GM19452 (cell line): Measurements from ENCODE around the gene SSBP3.
"Not testable (repeated sequence)": the region's sequence is repeated elsewhere in the genome, so short reads cannot be mapped to it uniquely, and the experiment has no call there.

Experiments
- ATAC-seq: cut with Tn5 transposase; IDR thresholded peaks from one replicate; pipeline ENCODE4 v1.9.1; 2021; ENCODE audit not compliant: unreplicated experiment

The SSBP3 gene

GRCh38 chr1:54252371-54252936 lies 153.7 kb downstream of the SSBP3 start:
- no peak for ATAC-seq

- no peak for ATAC-seq
Measured at GRCh38 chr1:54250670-54251069, 155.5 kb downstream of the SSBP3 start.

DNA sequence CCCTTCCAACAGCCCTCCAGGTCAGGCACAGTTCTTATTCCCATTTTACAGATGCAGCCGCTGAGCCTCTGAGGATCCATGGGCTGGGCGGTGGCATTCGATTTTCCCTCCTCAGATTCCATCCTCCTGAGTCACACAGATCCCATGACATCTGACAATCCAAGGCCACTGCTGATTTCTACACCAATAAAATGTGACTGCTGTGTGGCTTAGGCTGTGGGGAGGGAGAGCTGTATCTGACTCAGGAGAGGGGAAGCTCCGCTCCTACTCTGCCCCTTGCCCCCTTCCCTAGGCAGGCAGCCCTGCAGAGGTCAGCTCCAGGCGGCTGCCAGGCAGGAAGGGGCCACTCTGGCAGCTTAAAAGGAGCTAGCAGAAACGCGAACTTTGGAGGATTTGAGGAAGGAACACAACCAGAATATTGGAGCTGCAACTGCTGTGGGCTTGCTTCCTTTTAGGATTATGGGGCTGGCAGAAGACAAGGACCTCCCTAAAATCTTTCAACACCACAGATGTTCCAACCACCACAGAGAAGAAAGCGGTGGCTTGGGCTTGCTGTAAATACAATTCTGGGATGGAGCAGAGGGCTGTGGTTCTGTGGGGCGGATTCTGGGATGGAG lies 156.3 kb downstream of the SSBP3 start:
- ATAC-seq: no peak

DNA sequence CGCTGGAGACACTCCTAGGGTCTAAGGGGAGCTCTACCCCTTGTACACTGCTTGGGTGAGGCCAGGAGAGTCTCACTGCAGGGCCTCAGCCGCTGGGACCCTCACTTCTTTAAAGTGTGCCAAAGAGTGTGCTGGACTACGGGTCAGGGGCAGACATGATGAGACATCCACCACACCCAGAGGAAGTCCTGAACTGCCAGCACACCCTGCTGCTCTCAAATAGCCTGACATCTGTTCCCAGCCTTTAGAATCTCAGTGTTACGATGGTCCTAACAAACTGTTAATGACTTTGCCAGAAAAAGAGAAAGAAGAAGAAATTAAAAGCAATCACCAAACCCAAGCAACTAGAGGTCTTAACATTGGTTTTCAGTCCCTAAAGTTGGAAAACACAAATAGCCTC lies 157.2 kb downstream of the SSBP3 start:
- no peak for ATAC-seq

DNA sequence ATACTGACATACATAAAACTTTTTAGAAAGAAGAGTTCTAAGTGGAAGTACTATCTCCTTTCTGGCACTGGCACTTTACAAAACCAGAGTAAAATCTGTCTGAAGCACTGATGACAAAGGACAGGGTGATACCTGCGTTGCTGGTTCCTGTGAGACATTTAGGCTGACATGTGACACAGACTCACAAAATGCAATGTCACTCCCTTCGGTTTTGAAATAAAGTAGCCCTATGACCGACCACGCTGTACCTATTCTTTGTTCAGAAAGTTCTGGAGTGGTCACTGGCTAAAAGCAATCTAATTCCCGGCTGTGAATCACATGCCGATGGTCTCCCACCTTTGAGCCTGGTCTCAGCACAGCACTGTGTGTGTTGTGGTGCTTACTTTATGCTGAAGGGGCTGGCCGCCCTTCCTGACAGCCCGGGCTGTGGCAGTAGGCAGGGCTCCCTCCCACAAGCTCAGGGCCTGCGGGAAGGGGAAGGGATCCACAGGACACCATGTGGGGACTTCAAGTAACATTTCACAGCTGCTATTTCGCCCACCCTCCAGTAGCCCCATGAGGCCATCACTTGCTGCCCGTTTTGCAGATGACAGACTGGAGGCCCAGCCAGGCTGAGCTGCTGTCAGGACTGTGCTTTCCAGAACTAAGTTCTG lies 158.2 kb downstream of the SSBP3 start:
- no peak for ATAC-seq

DNA sequence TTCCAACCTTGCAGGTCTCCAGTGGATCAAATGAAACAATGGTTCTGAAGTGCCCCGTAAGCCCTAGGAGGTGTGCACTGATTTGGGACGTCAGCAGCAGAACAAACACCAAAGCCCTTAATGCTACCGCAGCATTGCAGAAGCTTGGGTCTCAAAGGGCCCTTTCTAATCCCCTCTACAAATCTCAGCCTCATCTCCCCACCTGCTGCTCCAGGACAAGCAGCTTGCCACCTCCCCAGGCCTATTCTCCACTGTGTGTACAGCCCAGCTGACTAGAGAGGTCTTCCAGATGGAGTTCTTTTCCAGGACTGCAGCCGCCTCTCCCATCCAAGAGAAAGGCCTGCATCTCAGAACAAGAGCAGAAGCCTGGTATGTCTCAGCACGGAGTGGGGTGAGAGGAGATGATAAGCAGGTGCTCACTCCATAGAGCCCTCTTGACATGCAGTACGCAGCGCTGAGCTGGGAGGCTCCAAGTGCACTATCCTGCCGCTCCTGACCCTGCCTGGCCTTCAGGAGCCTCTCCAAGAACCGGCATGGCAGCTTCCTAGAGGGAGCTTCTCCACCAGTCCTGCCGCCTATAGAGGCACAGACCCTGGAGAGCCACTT lies 160.0 kb downstream of the SSBP3 start:
- no peak for ATAC-seq

DNA sequence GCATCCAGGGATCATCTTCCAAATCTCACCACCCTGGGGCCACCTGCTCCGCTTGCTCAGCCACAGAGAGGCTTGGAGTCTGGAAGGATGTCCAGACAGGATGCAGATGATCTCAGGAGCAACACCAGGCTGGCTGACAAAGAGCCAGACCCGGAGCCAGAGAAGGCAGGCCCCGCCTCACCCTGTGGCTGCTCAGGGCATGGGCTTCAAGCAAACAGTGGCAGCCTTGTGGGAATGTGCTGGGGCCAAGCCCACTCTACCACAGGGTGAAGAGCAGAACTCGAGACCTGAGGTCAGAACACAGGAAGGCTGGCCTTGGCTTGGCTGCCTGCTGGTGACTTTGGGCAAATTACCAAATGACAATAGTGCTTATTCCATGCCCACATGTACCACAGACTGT lies 160.7 kb downstream of the SSBP3 start:
- no peak for ATAC-seq

DNA sequence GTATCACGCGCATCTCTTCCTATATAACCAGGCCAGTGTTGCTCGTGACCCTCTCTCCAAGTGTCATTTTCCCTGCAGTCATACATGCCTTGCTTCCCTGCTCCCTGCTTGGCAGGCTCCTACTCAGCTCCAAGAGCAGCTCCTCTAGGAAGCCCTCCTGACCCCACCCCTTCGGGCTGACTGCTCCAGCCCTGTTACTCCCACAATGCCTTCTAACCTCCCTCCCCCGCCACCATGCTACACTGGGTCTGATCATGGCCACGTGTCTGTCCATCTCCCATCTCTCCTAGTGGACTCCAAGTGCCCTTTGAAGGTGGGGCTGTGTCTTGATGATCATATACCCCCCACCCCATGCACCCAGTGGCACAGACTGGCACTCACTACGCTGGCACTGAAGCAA lies 161.5 kb downstream of the SSBP3 start:
- no peak for ATAC-seq

DNA sequence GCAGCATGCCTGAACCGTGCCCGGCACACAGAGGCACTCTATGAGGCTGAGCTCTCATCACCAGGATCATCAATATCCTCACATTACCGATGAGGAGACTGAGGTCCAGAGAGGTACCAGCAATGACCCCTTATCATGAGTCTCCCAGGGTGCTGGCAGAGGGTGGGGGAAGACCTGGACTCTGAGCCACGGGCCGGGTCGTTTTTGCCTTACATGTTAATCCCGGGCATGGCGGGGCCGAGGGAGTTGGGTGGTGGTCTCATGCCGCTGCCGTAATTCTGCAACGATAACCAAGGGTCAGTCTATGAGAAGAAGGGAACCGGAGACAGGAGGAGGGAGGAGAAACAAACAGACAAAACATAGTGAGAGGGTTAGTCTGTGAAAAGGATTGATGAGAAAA lies 163.2 kb downstream of the SSBP3 start:
- no peak for ATAC-seq

GRCh38 chr1:54241364-54241763 lies 164.8 kb downstream of the SSBP3 start:
- ATAC-seq: no peak

DNA sequence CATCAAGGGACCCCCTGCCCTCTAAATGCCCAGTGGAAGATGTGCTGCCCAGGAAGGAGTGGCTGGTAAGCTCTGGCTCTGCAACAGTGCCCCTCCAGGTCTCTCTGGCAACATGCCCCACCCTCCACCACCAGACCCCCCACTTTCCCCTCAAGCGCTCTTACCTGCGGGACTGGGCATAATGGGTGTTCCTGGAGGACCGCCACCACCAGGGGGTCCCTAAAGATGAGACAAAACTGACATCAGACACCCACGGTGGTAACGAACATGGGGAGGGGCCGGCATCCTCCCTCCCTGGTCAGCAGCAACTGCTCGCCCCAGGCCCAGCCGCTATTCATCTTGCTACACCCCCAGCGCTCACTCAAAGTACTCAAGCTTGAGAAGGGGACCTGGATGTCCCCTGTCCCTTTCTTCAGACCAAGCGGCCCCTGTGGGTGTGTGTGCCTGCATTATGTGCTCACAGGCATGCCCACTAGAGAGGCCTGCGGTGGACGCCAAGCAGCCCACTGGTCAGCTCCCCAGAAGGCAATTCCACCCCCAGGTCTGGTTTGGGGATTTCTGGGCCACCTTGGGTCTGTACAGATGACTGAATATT lies 165.4 kb downstream of the SSBP3 start:
- no peak for ATAC-seq

- no peak for ATAC-seq
Measured at GRCh38 chr1:54239631-54240031, 166.6 kb downstream of the SSBP3 start.

DNA sequence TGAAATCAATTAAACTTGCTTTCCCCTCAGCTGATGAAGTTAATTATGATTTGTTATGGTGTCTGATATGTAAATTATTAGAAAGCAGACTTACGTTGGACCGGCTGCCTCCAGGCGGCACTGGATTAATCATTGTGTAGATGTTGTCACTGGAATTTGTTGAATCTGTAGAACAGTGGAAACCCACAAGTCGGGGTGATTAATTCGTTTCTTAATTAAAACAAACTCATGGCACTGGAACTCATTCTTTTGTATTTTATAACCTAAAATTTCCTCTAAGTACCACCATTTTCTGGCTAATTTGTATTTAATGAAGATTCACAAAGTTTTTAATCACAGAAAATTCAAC lies 167.2 kb downstream of the SSBP3 start:
- no peak for ATAC-seq

DNA sequence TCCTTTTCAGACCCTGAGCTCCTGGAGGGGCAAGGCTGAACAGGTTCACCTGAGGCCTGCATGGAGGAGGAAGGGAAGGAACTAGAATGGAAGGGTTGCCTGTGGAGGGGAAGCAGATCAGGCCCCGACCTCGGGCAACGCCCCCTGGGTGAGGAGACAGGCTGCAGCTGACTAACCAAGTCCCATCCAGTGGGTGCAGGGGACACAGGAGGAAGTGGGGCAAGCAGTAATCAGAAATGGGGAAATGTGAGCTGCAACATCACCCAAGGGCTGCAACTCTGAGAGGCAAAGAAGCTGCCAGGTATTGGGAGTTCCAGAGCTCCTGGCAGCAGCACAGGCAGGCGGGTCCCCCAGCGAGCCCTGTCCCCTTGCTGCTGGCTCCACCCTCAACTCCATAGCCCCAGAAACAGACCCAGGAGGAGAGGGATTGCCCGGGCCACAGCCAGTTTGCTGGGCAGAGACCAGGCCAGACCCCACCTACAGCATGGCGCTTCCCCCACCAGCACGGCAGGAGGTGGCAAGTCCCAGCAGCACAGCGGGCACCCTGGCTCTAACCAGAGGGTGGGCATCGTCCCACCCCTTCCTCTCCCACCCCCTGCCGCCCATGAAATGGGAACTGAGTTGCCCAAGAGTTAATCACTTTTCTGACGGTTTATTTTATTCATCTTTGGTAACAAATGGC lies 167.7 kb downstream of the SSBP3 start:
- no peak for ATAC-seq

DNA sequence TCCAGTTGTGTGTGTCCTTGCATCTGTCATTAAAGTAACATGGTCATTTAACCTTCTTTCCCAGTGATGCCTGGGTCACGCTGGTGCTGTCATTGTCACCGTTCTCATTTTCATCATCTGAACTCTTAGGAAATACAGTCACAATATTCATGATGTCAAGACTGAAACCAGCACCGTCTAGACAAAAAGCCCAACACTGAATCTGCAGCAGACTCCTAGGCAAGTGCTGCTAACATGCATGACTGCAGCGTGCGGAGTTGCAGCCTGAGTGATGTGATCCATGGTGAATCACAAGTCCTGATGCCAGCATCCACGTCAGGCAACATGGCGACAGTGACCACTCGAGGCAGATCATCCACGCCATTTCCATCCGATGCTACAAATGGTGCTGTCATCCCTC lies 168.6 kb downstream of the SSBP3 start:
- ATAC-seq: no peak

DNA sequence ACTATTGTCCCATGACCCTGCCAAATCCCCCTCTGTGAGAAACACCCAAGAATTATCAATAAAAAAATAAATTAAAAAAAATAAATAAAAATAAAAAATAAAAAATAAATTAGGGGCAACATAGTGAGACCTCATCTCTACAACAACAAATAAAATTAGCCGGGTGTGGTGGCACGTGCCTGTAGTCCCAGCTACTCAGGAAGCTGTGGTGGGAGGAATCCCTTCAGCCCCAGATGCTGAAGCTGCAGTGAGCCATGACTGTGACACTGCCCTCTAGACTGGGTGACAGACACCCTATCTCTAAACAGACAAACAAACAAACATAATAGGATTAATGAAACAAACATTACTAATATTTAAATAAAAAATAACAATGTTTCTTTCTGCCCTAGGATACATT lies 171.9 kb downstream of the SSBP3 start:
- ATAC-seq: no peak

GRCh38 chr1:54233196-54233595 lies 173.0 kb downstream of the SSBP3 start:
- ATAC-seq: not testable (repeated sequence)

- ATAC-seq: no peak
Measured at GRCh38 chr1:54230507-54231339, 175.5 kb downstream of the SSBP3 start.

- no peak for ATAC-seq
Measured at GRCh38 chr1:54229281-54229891, 176.8 kb downstream of the SSBP3 start.

- no peak for ATAC-seq
Measured at GRCh38 chr1:54228638-54229079, 177.5 kb downstream of the SSBP3 start.
